ENCODE measurements around the gene SMAP1. TPM values are rescaled to one million over a fixed set of nuclear protein-coding genes. Genes with fewer than 3 reads are reported as not detected.

The SMAP1 gene
- total and polyA plus RNA-seq, 9 of the 15 experiments (the other 6 are each of a cell fraction or from before 2014, with no cell fraction given) = 11.4 to 26.4 (median 15.5) TPM

DNA sequence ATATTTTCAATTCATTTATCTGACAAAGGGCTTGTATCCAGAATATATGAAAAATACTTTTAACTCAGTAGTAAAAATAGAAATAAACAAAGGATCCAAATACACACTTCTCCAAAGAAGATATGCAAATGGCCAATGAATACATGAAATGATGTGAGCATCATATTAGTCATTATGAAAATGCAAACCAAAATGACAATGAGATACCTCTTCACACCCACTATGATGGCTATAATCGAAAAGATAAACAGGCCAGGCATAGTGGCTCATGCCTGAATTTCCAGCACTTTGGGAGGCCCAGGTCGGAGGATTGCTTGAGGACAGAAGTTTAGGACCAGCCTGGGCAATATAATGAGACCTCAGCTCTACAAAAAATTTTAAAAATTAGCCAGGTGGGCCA lies 33.8 kb upstream of the SMAP1 start:
- Histone ChIP-seq H3K9ac (ENCODE audit: insufficient read depth in 1 of 2, low read depth in 2 of 2, low read length in 2 of 2) (no peak overlapping the region), H3K79me2 (ENCODE audit: control insufficient read depth, insufficient read depth, low read length) (no peaks in the 10 kb centered on the region), H4K20me1 (replicated peaks; ENCODE audit: control insufficient read depth, insufficient read depth, low read length) (no peaks in the 10 kb centered on the region), H3K4me3 (no peak overlapping the region), H3K27me3 (ENCODE audit: control insufficient read depth in 2 of 2, insufficient read depth in 2 of 2, low read length in 2 of 2) (peaks cover 5 to 18% of the 10 kb centered on the region in 2 experiments), H3K36me3 (ENCODE audit: control insufficient read depth, insufficient read depth, low read length) (no peaks in the 10 kb centered on the region), H3K9me1 (ENCODE audit: control insufficient read depth, insufficient read depth, low read length) (no peaks in the 10 kb centered on the region), H3K9me3 (replicated peaks; ENCODE audit: control insufficient read depth, insufficient read depth, low read depth, low read length) (no peaks in the 10 kb centered on the region), H3K4me2 (ENCODE audit: insufficient read depth, low read length) (no peak overlapping the region), H2AFZ (ENCODE audit: low read depth, low read length) (no peak overlapping the region), H3K4me1 (replicated peaks in 1 of 2; ENCODE audit: control insufficient read depth in 2 of 2, insufficient read depth in 2 of 2, low read length in 2 of 2) (no peaks in the 10 kb centered on the region), H3K27ac (ENCODE audit: extremely low read depth, low read depth, low read length) (no peak overlapping the region)
- ChIA-PET POLR2A (no interaction called here), CTCF (ENCODE audit: low intra/inter-chr PET ratio) (no interaction called here)
- intact Hi-C loops (cut with micrococcal nuclease) = no loop called here
- 0% methylated on average over 2 of the region's 2 CpGs for WGBS (ENCODE audit: insufficient coverage, low coverage, missing lambda C conversion rate)
- FAIRE-seq (no peak), ATAC-seq (no peak), DNase-seq (ENCODE audit: extremely low read depth in 1 of 4, low spot score in 3 of 4) (no peak)
- no TSS peak for BruUV-seq (replicated peaks)
- in situ Hi-C loops (cut with MboI) = no loop called here
- TF ChIP-seq, protein P1, sequence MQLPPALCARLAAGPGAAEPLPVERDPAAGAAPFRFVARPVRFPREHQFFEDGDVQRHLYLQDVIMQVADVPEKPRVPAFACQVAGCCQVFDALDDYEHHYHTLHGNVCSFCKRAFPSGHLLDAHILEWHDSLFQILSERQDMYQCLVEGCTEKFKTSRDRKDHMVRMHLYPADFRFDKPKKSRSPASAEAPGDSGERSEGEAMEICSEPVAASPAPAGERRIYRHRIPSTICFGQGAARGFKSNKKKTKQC (CRISPR knock-in tag; IDR thresholded peaks at IDR 0.05) = no peak
- TF ChIP-seq MCM5 (IDR thresholded peaks at IDR 0.05; ENCODE audit: low read depth) (no peak), ARHGAP35 (IDR thresholded peaks at IDR 0.05; ENCODE audit: partially characterized antibody) (no peak), SREBF2 (CRISPR knock-in tag; IDR thresholded peaks at IDR 0.05) (no peak), NR2C2 (CRISPR knock-in tag; IDR thresholded peaks at IDR 0.05) (no peak), NR2C2 (tag; IDR thresholded peaks at IDR 0.05) (no peak), ZNF184 (CRISPR knock-in tag; IDR thresholded peaks at IDR 0.05) (no peak)
- TF ChIP-seq, protein P2, sequence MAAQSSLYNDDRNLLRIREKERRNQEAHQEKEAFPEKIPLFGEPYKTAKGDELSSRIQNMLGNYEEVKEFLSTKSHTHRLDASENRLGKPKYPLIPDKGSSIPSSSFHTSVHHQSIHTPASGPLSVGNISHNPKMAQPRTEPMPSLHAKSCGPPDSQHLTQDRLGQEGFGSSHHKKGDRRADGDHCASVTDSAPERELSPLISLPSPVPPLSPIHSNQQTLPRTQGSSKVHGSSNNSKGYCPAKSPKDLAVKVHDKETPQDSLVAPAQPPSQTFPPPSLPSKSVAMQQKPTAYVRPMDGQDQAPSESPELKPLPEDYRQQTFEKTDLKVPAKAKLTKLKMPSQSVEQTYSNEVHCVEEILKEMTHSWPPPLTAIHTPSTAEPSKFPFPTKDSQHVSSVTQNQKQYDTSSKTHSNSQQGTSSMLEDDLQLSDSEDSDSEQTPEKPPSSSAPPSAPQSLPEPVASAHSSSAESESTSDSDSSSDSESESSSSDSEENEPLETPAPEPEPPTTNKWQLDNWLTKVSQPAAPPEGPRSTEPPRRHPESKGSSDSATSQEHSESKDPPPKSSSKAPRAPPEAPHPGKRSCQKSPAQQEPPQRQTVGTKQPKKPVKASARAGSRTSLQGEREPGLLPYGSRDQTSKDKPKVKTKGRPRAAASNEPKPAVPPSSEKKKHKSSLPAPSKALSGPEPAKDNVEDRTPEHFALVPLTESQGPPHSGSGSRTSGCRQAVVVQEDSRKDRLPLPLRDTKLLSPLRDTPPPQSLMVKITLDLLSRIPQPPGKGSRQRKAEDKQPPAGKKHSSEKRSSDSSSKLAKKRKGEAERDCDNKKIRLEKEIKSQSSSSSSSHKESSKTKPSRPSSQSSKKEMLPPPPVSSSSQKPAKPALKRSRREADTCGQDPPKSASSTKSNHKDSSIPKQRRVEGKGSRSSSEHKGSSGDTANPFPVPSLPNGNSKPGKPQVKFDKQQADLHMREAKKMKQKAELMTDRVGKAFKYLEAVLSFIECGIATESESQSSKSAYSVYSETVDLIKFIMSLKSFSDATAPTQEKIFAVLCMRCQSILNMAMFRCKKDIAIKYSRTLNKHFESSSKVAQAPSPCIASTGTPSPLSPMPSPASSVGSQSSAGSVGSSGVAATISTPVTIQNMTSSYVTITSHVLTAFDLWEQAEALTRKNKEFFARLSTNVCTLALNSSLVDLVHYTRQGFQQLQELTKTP (IDR thresholded peaks at IDR 0.05; ENCODE audit: low read depth in 1 of 2, partially characterized antibody in 2 of 2) = no peak
- TF ChIP-seq, protein P3, sequence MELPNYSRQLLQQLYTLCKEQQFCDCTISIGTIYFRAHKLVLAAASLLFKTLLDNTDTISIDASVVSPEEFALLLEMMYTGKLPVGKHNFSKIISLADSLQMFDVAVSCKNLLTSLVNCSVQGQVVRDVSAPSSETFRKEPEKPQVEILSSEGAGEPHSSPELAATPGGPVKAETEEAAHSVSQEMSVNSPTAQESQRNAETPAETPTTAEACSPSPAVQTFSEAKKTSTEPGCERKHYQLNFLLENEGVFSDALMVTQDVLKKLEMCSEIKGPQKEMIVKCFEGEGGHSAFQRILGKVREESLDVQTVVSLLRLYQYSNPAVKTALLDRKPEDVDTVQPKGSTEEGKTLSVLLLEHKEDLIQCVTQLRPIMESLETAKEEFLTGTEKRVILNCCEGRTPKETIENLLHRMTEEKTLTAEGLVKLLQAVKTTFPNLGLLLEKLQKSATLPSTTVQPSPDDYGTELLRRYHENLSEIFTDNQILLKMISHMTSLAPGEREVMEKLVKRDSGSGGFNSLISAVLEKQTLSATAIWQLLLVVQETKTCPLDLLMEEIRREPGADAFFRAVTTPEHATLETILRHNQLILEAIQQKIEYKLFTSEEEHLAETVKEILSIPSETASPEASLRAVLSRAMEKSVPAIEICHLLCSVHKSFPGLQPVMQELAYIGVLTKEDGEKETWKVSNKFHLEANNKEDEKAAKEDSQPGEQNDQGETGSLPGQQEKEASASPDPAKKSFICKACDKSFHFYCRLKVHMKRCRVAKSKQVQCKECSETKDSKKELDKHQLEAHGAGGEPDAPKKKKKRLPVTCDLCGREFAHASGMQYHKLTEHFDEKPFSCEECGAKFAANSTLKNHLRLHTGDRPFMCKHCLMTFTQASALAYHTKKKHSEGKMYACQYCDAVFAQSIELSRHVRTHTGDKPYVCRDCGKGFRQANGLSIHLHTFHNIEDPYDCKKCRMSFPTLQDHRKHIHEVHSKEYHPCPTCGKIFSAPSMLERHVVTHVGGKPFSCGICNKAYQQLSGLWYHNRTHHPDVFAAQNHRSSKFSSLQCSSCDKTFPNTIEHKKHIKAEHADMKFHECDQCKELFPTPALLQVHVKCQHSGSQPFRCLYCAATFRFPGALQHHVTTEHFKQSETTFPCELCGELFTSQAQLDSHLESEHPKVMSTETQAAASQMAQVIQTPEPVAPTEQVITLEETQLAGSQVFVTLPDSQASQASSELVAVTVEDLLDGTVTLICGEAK (IDR thresholded peaks at IDR 0.05) = no peak
- TF ChIP-seq, protein P3 (CRISPR knock-in tag; IDR thresholded peaks at IDR 0.05) = no peak

Measured in K562 (cell line).